Gastroesophageal sphincter (tissue), 4 donors: ENCODE measurements around the gene HOXA5. TPM values are rescaled to one million over a fixed set of nuclear protein-coding genes. Genes with fewer than 3 reads are reported as not detected.

Experiments used
- ATAC-seq: fragments of 150-250 bp; one replicate; pipeline ENCODE4 v1.9.1; 2016; ENCODE audit warnings: mild to moderate bottlenecking, moderate library complexity
- H3K27ac ChIP-seq, 4 donors: fragments of 200-600 bp; sonication (generic) in 3 of 4; 1 replicate in 3 of 4; 2 replicates in 1 of 4; pipeline ENCODE4 v1.5.1; 2016 to 2019
- H3K27me3 ChIP-seq: fragments of 200-600 bp; sonication (generic); one replicate; pipeline ENCODE4 v1.5.1; 2019
- H3K36me3 ChIP-seq, 2 donors: fragments of 200-600 bp; sonication (generic); one replicate each; pipeline ENCODE4 v1.5.1; 2019; ENCODE audit warnings: control low read depth in 1 of 2
- H3K4me1 ChIP-seq, 3 donors: fragments of 200-600 bp; sonication (generic); 1 replicate in 2 of 3; 2 replicates in 1 of 3; pipeline ENCODE4 v1.5.1; 2016 to 2019; ENCODE audit warnings: control low read depth in 2 of 3
- H3K4me3 ChIP-seq, 2 donors: fragments of 200-600 bp; sonication (generic); one replicate each; pipeline ENCODE4 v1.5.1; 2019; ENCODE audit warnings: mild to moderate bottlenecking in 1 of 2, moderate library complexity in 1 of 2
- H3K9me3 ChIP-seq, 3 donors: fragments of 200-600 bp; sonication (generic); one replicate each; pipeline ENCODE4 v1.5.1; 2017 to 2019; ENCODE audit warnings: control low read depth in 2 of 3
- EP300 ChIP-seq: sonication (generic); formaldehyde crosslinking; IDR thresholded peaks from one replicate; pipeline ENCODE4 v1.6.1; 2017; ENCODE audit warnings: antibody characterized with exemption, mild to moderate bottlenecking
- POLR2A ChIP-seq, 2 donors: fragments of 450-650 bp; IDR thresholded peaks; one replicate each; pipeline ENCODE4 v1.6.1; 2017; ENCODE audit warnings: antibody characterized with exemption in 2 of 2, mild to moderate bottlenecking in 2 of 2, moderate library complexity in 1 of 2
- POLR2AphosphoS5 ChIP-seq: sonication (generic); formaldehyde crosslinking; IDR thresholded peaks from one replicate; pipeline ENCODE4 v1.6.1; 2017; ENCODE audit warnings: antibody characterized with exemption
- WGBS, 2 donors: methylation state at CpG; one replicate each; pipeline ENCODE4 v1.1.5; 2018; ENCODE audit warnings: low coverage in 1 of 2; 5-methylcytosine and 5-hydroxymethylcytosine counted together
- total RNA-seq, 4 donors: library from RNA; depleted of rRNA; stranded (reverse); fragments of >200 nt; gene quantifications; one replicate each; pipeline ENCODE4 v1.1.0, GENCODE V29; 2016
- TF ChIP-seq, protein P1 (sequence below), 4 experiments: fragments of 200-600 bp in 2 of 4; fragments of 450-650 bp in 2 of 4; sonication (generic) in 1 of 4; IDR thresholded peaks; one replicate each; pipeline ENCODE4 v1.5.1; 2017 to 2019; ENCODE audit warnings: antibody characterized with exemption in 4 of 4, mild to moderate bottlenecking in 2 of 4, moderate library complexity in 2 of 4

The HOXA5 gene
- total RNA-seq, 4 donors from 2014 or later: 11.0 to 34.6 (median 29.3) TPM

DNA sequence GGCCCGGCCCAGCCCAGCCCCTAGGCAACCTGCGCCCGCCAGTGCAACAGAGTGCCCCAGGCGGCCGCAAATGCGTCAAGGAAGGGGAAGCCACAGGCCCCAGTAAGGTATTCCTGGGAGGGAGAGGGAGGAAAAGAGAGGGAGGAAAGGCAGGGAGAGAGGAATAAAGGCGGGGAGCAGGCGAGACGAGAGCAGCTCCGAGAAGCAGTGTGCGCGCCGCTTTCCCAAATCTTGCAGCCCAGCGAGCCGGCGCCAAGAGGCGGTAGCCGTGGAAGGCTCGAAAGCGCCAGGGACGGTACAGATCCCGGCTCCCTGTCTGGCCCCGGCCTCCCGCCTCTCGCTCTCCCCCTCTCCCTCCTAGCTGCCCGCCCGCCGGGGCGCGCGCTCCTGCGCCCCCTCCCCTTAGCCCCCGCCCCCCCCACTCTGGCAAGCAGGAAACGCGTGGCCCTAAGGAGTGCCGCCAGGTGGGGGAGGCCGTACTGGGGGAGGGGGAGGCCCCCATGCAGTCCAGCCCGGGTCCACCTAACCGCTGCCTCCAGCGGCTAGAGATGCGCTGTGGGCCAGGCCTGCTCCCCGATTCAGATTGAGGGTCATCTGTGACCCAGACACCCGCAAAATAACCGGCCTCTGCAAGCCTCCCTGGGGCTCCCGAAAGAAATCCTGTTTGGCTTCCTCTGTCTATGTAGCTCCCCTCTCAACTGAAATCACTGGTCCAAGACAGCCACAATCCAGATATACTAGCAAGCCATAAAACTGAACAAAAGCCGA is 26.4 kb upstream of the HOXA5 start:
- peaks cover 0 to 58% (median 34%) of the 10 kb centered on the region in 3 donors for H3K4me1 ChIP-seq
- peaks cover 0 to 3% (median 0%) of the 10 kb centered on the region in 3 donors for H3K9me3 ChIP-seq
- TF ChIP-seq EP300 (no peak), POLR2A (IDR thresholded peaks at IDR 0.05) (no peak), POLR2AphosphoS5 (no peak)
- TF ChIP-seq, protein P1, sequence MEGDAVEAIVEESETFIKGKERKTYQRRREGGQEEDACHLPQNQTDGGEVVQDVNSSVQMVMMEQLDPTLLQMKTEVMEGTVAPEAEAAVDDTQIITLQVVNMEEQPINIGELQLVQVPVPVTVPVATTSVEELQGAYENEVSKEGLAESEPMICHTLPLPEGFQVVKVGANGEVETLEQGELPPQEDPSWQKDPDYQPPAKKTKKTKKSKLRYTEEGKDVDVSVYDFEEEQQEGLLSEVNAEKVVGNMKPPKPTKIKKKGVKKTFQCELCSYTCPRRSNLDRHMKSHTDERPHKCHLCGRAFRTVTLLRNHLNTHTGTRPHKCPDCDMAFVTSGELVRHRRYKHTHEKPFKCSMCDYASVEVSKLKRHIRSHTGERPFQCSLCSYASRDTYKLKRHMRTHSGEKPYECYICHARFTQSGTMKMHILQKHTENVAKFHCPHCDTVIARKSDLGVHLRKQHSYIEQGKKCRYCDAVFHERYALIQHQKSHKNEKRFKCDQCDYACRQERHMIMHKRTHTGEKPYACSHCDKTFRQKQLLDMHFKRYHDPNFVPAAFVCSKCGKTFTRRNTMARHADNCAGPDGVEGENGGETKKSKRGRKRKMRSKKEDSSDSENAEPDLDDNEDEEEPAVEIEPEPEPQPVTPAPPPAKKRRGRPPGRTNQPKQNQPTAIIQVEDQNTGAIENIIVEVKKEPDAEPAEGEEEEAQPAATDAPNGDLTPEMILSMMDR (IDR thresholded peaks at IDR 0.05): no peak
- no peak overlapping the region for H3K27ac ChIP-seq
- H3K36me3 ChIP-seq: no peaks in the 10 kb centered on the region
- H3K4me3 ChIP-seq: no peak overlapping the region
- no peak for ATAC-seq
- H3K27me3 ChIP-seq: peaks cover 100% of the 10 kb centered on the region
- WGBS, 2 donors: 0% methylated on average over 1 of the region's 46 CpGs; no CpG with 5 or more reads in 1 of the 2 donors

DNA sequence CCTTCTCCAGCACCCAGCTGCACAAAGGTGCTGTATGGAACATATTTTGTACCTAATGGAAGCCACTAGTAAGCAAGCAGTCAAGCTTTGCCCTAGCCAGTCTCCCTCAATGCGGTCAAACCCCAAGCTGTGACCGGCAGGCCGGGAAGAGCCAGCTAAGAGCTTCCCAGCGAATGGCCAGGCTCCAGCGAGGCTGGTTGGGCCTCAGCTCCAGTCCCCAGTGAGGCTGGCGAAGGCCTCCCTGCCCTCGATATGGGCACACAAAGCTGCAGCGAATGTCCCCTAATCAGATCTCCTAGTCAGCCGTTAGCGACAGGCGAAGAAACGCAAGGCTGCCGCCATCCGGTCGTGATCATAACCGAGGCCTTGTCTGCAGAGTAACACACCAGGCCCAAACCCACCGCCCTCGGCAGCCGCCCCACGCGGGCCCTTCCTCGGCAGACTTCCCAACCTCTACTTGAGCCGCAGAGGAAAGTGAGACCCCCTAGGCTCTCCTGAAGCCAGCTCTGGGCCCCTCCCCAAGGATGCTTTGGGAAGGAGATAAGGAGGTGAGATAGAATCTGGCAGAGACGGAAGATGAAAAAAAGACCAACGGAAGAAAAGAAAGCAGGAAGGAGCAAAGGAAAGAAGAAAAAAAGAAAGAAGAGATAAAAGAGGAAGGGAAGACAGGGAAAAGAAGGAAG is 24.9 kb upstream of the HOXA5 start:
- peaks cover 0 to 3% (median 0%) of the 10 kb centered on the region in 3 donors for H3K9me3 ChIP-seq
- H3K4me3 ChIP-seq: no peak overlapping the region

DNA sequence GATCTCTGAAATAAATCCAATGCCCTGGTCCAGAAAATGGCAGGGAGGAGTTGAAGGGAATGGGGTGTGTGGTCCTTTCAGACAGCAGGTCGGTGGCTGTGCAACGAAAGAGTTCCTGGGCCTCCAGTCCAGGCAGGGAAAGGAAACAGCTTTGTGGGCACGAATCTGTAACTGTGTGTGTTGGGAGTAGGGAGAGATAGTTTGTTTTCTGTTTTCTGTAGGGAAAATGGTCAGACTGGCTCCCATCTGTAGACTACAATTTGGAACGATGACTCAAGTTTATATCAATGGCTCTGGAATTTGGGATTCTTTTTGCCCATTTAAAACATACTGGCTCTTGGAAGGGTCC is 24.4 kb upstream of the HOXA5 start:
- TF ChIP-seq, protein P1 (IDR thresholded peaks at IDR 0.05): no peak
- no peak for TF ChIP-seq POLR2A (IDR thresholded peaks at IDR 0.05)
- TF ChIP-seq POLR2AphosphoS5: no peak
- TF ChIP-seq EP300: no peak
- Histone ChIP-seq H3K27ac (no peak overlapping the region), H3K4me1 (peaks cover 0 to 47% (median 18%) of the 10 kb centered on the region in 3 donors), H3K4me3 (no peak overlapping the region), H3K27me3 (peaks cover 100% of the 10 kb centered on the region), H3K9me3 (peaks cover 0 to 3% (median 0%) of the 10 kb centered on the region in 3 donors), H3K36me3 (no peaks in the 10 kb centered on the region)
- ATAC-seq: no peak
- WGBS, 2 donors: 41 to 64% methylated on average over 3 to 4 of the region's 4 CpGs

More for the DNA sequence above, 24.9 kb upstream of the HOXA5 start:
- peaks cover 100% of the 10 kb centered on the region for H3K27me3 ChIP-seq
- peaks cover 0 to 53% (median 23%) of the 10 kb centered on the region in 3 donors for H3K4me1 ChIP-seq
- H3K36me3 ChIP-seq: no peaks in the 10 kb centered on the region
- TF ChIP-seq, protein P1 (IDR thresholded peaks at IDR 0.05): no peak
- TF ChIP-seq EP300 (no peak), POLR2AphosphoS5 (no peak), POLR2A (IDR thresholded peaks at IDR 0.05) (no peak)
- 60% methylated on average over 2 of the region's 25 CpGs; no CpG with 5 or more reads in 1 of the 2 donors for WGBS, 2 donors
- H3K27ac ChIP-seq: no peak overlapping the region
- no peak for ATAC-seq

DNA sequence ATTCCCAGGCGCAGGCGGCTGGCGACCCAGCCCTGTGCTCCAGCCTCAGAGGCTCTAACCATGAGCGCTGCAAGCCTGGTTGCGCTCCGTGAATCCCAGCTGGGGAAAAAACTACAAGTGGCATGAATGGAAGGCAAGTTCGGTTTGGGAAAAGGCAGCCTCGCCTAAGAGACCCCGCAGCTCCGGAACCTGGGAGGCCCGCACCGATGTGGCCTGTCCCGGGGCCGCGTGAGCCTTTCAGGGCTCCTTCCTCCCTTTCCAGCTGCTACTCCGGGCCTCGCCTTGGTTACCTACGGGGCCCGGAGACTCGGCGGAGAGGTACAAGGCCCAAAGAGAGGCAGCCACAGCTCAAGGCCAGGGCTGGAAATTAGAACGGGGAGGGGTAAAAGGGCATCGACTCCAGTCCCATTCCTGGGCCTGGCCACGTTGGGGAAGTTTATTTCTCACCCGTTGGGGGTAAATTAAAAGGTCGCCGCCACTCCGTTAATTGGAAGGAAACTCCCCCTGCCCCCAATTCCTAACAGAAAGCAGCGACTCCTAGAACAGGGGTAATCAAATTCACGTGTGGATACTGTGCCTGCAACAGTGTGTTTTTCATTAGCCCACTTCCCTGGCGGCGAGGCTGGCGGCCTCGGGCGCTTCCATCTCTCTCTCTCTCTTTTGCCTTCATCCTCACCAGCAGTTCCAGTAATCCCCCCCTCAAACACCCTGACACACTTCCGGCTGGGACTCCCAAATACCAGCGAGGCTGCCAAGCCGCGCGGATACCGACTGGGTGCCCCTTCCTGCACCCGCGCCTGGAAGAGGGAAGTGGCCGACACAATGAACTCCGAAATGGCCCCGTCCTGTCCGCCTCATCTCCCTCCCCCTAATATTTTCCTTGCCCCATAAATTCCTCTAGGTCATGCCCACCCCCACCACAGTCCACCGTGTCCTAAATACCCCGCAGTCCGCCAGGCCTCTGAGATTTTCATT is 23.3 kb upstream of the HOXA5 start:
- Histone ChIP-seq H3K27ac (no peak overlapping the region), H3K9me3 (peaks cover 0 to 3% (median 0%) of the 10 kb centered on the region in 3 donors), H3K4me3 (peak overlapping the region in 1 of 2 donors; percentile 36), H3K36me3 (no peaks in the 10 kb centered on the region), H3K27me3 (peaks cover 100% of the 10 kb centered on the region), H3K4me1 (peaks cover 0 to 40% (median 16%) of the 10 kb centered on the region in 3 donors)
- whole genome bisulfite sequencing, 2 donors: 11 to 20% methylated on average over 12 to 19 of the region's 50 CpGs
- no peak for ATAC-seq
- TF ChIP-seq POLR2AphosphoS5 (no peak), EP300 (no peak), POLR2A (IDR thresholded peaks at IDR 0.05) (no peak)
- TF ChIP-seq, protein P1 (IDR thresholded peaks at IDR 0.05): no peak
